Gastrocnemius medialis (tissue), 4 donors: ENCODE results near the gene HERPUD1. TPM values are rescaled to one million over a fixed set of nuclear protein-coding genes. Genes with fewer than 3 reads are reported as not detected.

Experiments used
- ATAC-seq, 2 donors: fragments of 150-250 bp; one replicate each; pipeline ENCODE4 v1.9.1; 2016
- DNase-seq, 2 donors: peaks; one replicate each; pipeline ENCODE4 v3.0.0-alpha.2; 2019
- H3K27ac ChIP-seq, 4 donors: fragments of 200-600 bp; sonication (generic); 1 replicate in 1 of 4; 2 replicates in 3 of 4; pipeline ENCODE4 v1.5.1; 2016 to 2018; ENCODE audit warnings: mild to moderate bottlenecking in 2 of 4, moderate library complexity in 1 of 4
- H3K27me3 ChIP-seq, 3 donors: fragments of 200-600 bp; sonication (generic) in 2 of 3; 1 replicate in 1 of 3; 2 replicates in 2 of 3; pipeline versions ENCODE4 v1.5.1 to v1.6.0; 2016 to 2019; ENCODE audit warnings: mild to moderate bottlenecking in 1 of 3, moderate library complexity in 1 of 3
- H3K36me3 ChIP-seq, 2 donors: fragments of 200-600 bp; sonication (generic) in 1 of 2; one replicate each; pipeline ENCODE4 v1.5.1; 2017 to 2018
- H3K4me1 ChIP-seq, 2 donors: fragments of 200-600 bp; sonication (generic) in 1 of 2; one replicate each; pipeline ENCODE4 v1.5.1; 2016 to 2017; ENCODE audit warnings: mild to moderate bottlenecking in 2 of 2
- H3K4me3 ChIP-seq, 4 donors: fragments of 200-600 bp; sonication (generic) in 3 of 4; 1 replicate in 1 of 4; 2 replicates in 3 of 4; pipeline ENCODE4 v1.5.1; 2016 to 2019; ENCODE audit warnings: mild to moderate bottlenecking in 2 of 4
- H3K9me3 ChIP-seq, 3 donors: fragments of 200-600 bp; sonication (generic) in 2 of 3; 1 replicate in 1 of 3; 2 replicates in 2 of 3; pipeline ENCODE4 v1.5.1; 2016 to 2019
- CTCF ChIP-seq, 5 experiments: fragments of 450-650 bp in 3 of 5; fragments of 200-600 bp in 2 of 5; sonication (generic) in 2 of 5; IDR thresholded peaks in 4 of 5; conservative IDR thresholded peaks in 1 of 5; 1 replicate in 4 of 5; 2 replicates in 1 of 5; pipeline ENCODE4 v1.5.1; 2016 to 2019; ENCODE audit warnings: antibody characterized with exemption in 5 of 5, mild to moderate bottlenecking in 3 of 5, moderate library complexity in 3 of 5
- POLR2A ChIP-seq, 2 donors: fragments of 450-650 bp; IDR thresholded peaks; one replicate each; pipeline ENCODE4 v1.6.1; 2017; ENCODE audit warnings: antibody characterized with exemption in 2 of 2, mild to moderate bottlenecking in 2 of 2, moderate library complexity in 2 of 2
- in situ Hi-C, 4 donors: fragments of 200-750 bp; cut with MboI; loops; one replicate each; pipeline versions ENCODE4 v1.15.0 to v1.8.0; 2017; ENCODE audit warnings: low sequenced_read_pairs in 4 of 4
- intact Hi-C: fragments of 100-400 bp; cut with DNase I; formaldehyde crosslinking; loops from one replicate; pipeline ENCODE4 v1.15.1; 2023; ENCODE audit warnings: low total_unique reads
- total RNA-seq, 4 donors: library from RNA; depleted of rRNA; stranded (reverse); fragments of >200 nt; gene quantifications; one replicate each; pipeline versions ENCODE4 v1.1.0 to v1.2.3, GENCODE V29; 2016

Gene HERPUD1
- total RNA-seq, 4 donors from 2014 or later: 110 to 281 (median 125) TPM

- intact Hi-C loops: no loop called here
- ATAC-seq: no peak
Measured at GRCh38 chr16:56885446-56886162, 46.3 kb upstream of the HERPUD1 start.

GRCh38 chr16:56886296-56886695 is 45.6 kb upstream of the HERPUD1 start:
- H3K4me3 ChIP-seq: no peak overlapping the region
- TF ChIP-seq POLR2A (IDR thresholded peaks at IDR 0.05): no peak
- TF ChIP-seq CTCF (IDR thresholded peaks at IDR 0.05 in 4 of 5, conservative IDR thresholded peaks at IDR 0.05 in 1 of 5): no peak
- H3K4me1 ChIP-seq: no peaks in the 10 kb centered on the region
- no peaks in the 10 kb centered on the region for H3K36me3 ChIP-seq
- H3K27me3 ChIP-seq: no peaks in the 10 kb centered on the region
- ATAC-seq: no peak
- in situ Hi-C loops (no loop called here), intact Hi-C loops (no loop called here)
- no peak for DNase-seq
- no peaks in the 10 kb centered on the region for H3K9me3 ChIP-seq
- H3K27ac ChIP-seq: no peak overlapping the region

More at GRCh38 chr16:56885446-56886162, 46.3 kb upstream of the HERPUD1 start:
- Histone ChIP-seq H3K27ac (no peak overlapping the region), H3K9me3 (no peaks in the 10 kb centered on the region), H3K4me3 (no peak overlapping the region), H3K4me1 (no peaks in the 10 kb centered on the region), H3K36me3 (no peaks in the 10 kb centered on the region), H3K27me3 (no peaks in the 10 kb centered on the region)
- in situ Hi-C loops: no loop called here
- TF ChIP-seq POLR2A (IDR thresholded peaks at IDR 0.05) (no peak), CTCF (IDR thresholded peaks at IDR 0.05 in 4 of 5, conservative IDR thresholded peaks at IDR 0.05 in 1 of 5) (no peak)
- DNase-seq: no peak

GRCh38 chr16:56886826-56887225 is 45.1 kb upstream of the HERPUD1 start:
- ATAC-seq (no peak), DNase-seq (no peak)
- Histone ChIP-seq H3K27me3 (no peaks in the 10 kb centered on the region), H3K36me3 (no peaks in the 10 kb centered on the region), H3K4me1 (no peaks in the 10 kb centered on the region), H3K27ac (no peak overlapping the region), H3K9me3 (no peaks in the 10 kb centered on the region), H3K4me3 (no peak overlapping the region)
- in situ Hi-C loops: no loop called here
- intact Hi-C loops: no loop called here
- TF ChIP-seq POLR2A (IDR thresholded peaks at IDR 0.05) (no peak), CTCF (IDR thresholded peaks at IDR 0.05 in 4 of 5, conservative IDR thresholded peaks at IDR 0.05 in 1 of 5) (no peak)

- Histone ChIP-seq H3K4me1 (no peaks in the 10 kb centered on the region), H3K4me3 (no peak overlapping the region), H3K27ac (no peak overlapping the region), H3K36me3 (no peaks in the 10 kb centered on the region), H3K9me3 (no peaks in the 10 kb centered on the region), H3K27me3 (no peaks in the 10 kb centered on the region)
- intact Hi-C loops: no loop called here
- TF ChIP-seq CTCF (IDR thresholded peaks at IDR 0.05 in 4 of 5, conservative IDR thresholded peaks at IDR 0.05 in 1 of 5) (no peak), POLR2A (IDR thresholded peaks at IDR 0.05) (no peak)
- DNase-seq (no peak), ATAC-seq (no peak)
- in situ Hi-C loops: no loop called here
Measured at GRCh38 chr16:56888806-56889205, 43.1 kb upstream of the HERPUD1 start.

- DNase-seq (no peak), ATAC-seq (no peak)
- no peaks in the 10 kb centered on the region for H3K36me3 ChIP-seq
- in situ Hi-C loops (no loop called here), intact Hi-C loops (no loop called here)
- no peaks in the 10 kb centered on the region for H3K27me3 ChIP-seq
- no peak for TF ChIP-seq CTCF (IDR thresholded peaks at IDR 0.05 in 4 of 5, conservative IDR thresholded peaks at IDR 0.05 in 1 of 5)
- TF ChIP-seq POLR2A (IDR thresholded peaks at IDR 0.05): no peak
- H3K9me3 ChIP-seq: no peaks in the 10 kb centered on the region
- H3K27ac ChIP-seq: no peak overlapping the region
- no peaks in the 10 kb centered on the region for H3K4me1 ChIP-seq
- H3K4me3 ChIP-seq: no peak overlapping the region
Measured at GRCh38 chr16:56889206-56889605, 42.7 kb upstream of the HERPUD1 start.
